Activated T-cell treated with anti-CD3 and anti-CD28 coated beads for 1 hour (primary cell): ENCODE measurements around the gene GPR162.

Source experiments
- DNase-seq: peaks from one replicate; pipeline ENCODE4 v3.0.0-alpha.2; 2020; ENCODE audit warnings: low read depth

The GPR162 gene

DNA sequence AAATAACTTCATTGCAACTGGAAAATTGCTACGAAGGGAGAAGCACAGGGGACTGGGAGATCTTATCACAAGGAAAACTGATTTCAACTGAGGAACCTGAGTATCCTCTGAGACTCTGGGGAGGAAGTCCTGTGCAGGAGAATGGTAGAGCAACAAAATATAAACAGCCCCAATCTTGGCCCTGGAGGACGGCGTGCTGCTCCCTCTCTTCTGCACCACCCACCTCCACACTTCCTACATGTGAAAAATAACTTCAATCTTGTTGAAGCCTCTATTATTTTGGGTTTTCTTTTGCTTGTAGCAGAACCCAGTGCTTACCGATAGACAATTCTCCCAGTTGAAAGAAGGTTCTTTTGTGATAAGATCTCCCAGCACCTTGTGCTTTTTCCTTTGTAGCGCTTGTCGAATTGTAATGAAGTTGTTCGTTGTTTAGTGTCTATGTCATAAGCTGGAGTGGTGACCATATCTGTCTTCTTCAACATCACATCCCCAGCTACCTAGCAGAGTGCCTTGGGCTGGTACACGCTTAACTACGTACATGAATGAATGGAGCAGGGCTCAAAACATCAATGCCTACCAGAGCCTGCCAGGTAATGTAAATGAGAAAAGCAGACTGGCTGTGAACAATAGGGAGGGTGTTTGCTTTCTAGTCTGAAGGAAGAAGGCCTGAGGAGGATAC lies 35.1 kb upstream of the GPR162 start:
- DNase-seq = no peak

DNA sequence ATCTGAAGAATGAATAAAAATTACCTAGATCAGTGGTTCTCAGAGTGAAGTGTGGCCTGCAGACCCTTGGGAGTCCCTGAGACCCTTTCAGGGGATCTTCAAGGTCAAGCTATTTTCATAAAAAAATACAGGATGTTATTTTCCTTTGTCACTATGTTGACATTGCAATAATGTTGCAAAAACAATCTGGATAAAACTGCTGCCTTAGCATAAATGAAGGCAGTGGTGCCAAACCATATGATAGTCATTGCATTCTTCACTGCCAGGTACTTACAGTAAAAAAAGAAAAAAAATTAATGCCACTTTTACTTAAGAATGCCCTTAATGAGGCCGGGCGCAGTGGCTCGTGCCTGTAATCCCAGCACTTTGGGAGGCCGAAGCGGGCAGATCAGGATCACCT lies 34.3 kb upstream of the GPR162 start:
- no peak for DNase-seq

DNA sequence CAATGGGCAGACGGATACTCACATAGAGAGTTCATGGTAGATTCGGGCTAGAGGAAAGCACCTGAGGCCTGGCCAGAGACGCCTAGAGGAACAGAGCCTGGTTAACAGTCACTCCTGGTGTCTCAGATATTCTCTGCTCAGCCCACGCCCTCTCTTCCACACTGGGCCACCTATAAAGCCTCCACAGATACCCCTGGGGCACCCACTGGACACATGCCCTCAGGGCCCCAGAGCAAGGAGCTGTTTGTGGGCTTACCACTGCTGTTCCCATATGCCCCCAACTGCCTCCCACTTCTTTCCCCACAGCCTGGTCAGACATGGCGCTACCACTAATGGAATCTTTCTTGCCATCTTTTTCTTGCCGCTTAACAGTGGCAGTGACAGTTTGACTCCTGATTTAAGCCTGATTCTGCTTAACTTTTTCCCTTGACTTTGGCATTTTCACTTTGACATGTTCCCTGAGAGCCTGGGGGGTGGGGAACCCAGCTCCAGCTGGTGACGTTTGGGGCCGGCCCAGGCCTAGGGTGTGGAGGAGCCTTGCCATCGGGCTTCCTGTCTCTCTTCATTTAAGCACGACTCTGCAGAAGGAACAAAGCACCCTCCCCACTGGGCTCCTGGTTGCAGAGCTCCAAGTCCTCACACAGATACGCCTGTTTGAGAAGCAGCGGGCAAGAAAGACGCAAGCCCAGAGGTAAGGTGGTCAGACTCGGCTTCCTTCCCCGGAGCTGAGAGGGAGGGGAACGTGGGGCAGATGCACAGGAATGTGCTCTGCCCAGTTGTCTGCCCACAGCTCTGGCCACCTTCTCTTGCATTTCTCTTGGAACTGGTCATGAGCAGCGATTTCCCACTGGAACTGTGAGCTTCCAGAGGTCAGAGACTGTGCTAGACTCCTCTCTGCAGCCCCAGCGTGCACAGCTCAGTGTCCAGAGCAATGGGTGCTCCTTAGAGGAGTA lies 32.4 kb upstream of the GPR162 start, which contains the start of gene CD4:
Gene CD4 (plus strand): TSS at position 557 of the 953 bp plus-strand sequence. CDS start 10,611 bp downstream, outside the sequence.
- DNase-seq = peak; percentile 50

DNA sequence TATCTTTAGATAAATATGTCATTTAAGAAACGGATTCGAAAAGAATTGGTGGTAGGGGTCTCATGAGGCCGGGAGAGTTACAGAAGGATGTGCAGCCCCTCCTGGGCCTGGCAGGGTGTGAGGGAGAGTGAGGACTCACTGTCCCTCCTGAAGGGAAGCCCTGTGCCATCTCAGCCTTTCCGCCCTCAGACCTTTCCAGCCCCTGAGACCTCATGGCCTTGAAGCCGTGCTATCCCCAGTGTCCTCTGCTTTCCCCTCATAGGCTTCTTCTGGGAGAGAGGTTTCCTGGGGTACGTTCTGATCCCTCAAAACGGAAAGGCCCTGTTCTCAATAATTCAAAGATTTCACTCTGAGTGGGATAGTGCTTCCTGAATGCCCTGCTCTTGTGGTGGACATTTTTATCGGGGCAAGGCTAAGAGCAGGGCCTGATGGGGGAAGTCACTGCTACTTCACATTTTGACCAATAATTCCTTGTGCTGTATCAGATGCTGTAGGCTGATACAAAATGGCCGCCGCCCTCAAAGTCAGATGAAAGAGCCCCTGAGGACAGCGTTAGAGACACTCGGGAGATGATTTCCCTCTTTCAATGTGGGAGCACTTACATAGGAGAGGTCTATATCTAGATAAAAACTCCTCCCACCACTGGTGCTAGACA lies 31.0 kb upstream of the GPR162 start:
- no peak for DNase-seq

DNA sequence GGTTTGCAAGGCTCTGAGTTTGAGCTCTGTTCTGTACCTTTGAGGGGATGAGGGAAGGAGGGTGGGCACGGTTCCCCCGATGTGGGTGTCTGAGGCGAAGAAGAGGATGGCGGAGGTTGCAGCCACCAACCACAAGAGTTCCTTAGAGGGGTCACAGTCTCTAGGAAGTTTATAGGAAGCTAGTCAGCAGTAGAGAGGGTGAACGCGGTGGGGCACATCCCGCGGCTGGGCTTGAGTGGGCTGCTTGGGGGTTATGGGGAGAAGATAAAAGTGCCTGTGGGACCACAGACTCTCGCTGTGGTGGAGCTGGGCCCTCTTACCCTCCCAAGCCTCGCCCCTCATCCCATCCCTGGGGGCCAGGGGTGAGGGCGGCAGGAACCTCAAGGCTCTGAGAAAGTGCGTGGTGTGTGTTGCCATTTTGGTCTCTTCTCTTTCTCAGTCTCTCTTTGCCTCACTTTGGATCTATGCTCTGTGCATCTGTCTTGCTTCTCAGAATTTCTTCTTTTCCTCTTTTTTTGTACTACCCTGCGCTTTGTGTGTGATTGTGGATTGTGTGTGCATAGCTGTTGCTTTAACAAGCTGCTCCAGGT lies 29.6 kb upstream of the GPR162 start:
- DNase-seq = no peak

DNA sequence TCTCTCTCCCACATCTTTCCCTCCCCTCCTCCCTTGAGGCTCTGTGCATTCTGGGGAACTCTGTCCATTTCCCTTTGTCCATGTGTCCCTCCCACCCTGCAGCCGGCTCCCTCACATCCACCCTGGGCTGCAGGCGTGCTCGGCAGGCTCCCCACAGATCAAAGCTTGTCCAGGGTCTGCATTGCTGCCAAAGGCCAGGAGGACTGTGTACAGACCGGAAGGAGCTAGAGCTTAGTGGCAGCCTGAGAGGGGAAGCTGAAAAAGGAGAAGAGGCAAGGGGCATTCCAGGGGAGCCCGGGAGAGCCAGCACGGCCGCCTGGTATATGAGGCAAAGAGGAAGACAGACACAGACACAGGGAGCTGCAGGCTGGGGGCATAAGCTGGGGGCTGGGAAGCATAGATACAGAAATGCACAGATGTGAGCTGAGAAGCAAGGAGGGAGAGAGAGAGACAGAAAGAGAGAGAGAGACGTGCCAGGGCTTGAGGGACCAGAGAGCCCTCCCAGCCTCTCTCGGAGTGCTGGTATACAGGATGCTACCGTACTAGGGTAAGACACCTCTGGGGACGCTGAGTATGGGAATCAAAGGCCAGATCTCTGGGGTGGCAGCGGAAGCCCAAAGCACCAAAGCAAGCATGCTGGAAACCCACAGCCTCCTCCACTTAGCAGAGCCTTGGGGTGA lies 29.0 kb upstream of the GPR162 start:
- DNase-seq = no peak

DNA sequence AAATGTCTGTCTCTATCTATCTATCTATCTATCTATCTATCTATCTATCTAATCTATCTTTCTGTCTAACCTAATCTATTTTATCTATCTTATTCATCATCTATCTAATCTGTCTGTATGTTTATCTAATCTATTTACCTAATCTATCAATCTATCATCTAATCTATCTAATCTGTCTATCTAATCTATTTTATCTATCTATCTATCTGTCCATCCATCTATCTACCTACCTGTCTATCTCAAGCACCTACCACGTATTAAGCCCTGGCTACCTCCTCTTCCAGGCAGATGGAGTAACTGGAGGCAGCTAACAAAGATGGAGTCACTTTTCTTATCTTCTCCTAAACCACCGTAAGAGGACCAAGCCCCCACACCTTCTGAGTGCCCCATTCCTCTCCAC lies 26.5 kb upstream of the GPR162 start:
- no peak for DNase-seq

DNA sequence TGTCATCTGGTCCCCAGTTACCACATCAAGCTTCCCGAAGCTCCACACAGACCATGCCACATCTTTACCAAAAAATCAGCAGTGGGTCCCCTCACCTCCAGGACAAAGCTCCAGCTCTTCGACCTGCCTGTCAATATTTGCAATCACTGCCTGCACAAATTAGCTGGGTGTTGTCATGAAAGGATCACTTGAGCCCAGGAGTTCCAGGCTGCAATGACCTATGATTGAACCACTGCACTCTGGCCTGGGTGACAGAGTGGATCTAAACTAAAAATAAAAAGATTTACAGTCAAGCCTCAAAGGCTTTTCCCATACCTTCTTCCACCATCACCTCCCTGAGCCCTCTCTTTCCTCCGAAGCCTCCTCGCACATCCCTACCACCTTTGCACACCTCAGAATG lies 25.0 kb upstream of the GPR162 start:
- DNase-seq = no peak

DNA sequence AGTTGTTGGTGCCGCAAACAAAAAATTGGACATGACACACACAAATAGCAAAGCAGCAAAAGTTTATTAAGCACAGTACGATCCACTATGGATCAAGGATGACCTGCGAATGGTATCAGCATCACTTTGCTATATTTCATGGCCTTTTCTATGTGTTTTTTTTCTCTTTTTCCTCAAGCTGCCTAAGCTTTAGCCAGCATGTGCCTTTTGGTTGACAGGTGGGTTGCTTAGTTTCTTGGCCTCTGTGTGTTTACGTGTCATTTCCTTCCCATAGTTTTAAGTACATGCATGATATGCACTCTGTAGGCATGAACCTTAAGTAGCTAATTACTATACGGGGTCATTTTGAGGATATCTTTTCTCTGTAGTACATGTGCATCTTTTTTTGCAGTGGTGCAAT lies 22.5 kb upstream of the GPR162 start:
- DNase-seq = no peak

DNA sequence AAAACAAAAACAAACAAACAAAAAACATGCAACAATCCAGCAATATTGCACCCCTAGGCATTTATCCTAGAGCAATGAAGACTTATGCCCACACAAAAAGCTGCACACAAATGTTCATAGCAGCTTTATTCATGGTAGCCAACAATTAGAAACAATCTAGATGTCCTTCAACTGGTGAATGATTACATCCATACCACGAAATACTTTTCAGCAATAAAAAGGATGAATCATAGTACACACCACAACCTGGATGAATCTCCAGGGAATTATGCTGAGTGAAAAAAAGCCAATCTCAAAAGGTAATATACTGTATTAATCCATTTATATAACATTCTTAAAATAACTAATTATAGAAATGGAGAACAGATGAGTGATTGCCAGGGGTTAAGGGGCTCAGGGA lies 14.5 kb upstream of the GPR162 start:
- DNase-seq = no peak

DNA sequence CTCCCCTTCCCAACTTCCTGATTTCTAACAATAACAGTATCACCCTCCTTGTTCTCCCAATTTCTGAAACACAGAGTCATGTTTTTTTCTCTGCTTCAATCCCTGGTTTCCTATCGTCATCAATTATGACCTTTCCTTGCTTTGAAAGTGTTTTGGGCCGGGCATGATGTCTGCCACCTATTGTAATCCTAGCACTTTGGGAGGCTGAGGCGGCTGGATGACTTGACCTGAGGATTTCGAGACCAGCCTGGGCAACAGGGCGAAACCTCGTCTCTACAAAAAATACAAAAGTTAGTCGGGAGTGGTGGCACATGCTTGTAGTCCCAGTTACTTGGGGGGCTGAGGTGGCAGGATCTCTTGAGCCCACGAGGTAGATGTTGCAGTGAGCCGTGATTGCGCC lies 12.6 kb upstream of the GPR162 start:
- no peak for DNase-seq

DNA sequence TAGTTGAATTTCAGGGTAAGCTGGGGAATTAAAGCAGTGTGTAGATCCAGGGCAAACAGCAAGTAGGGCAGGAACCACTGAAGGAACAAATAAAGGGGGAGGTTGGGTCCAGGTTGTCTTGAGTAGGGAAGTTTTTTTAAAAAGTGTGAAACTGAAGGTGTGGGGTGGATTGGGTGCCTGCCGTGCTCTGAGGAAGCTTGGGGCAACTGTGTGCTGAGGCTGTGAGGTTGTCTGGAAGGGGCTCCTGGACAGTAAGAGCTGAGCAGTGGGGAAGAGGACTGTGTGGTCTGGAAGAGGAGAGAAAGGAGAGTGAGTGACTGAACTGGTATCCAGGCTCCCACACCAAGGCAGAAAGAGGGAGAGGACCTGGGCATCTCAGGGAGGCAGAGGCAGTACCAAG lies 10.9 kb upstream of the GPR162 start:
- DNase-seq = no peak

DNA sequence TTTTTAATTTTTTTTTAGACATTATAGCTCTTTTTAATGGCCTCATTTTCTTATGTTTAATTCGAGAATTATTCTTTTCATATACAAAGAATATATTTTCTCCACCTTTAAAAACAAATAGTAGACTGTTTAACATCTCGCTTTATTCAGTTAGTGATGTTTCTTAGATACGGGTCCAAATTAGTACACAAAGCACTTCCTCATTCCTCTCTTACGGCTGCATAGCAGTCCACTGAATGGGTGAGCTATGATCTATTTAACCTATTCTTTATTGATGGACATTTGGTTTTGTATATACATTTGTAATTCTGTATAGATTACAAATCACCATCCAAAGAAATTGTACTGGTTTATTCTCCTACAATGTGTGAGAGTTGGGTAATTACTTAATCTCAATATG lies 8.3 kb upstream of the GPR162 start:
- no peak for DNase-seq

DNA sequence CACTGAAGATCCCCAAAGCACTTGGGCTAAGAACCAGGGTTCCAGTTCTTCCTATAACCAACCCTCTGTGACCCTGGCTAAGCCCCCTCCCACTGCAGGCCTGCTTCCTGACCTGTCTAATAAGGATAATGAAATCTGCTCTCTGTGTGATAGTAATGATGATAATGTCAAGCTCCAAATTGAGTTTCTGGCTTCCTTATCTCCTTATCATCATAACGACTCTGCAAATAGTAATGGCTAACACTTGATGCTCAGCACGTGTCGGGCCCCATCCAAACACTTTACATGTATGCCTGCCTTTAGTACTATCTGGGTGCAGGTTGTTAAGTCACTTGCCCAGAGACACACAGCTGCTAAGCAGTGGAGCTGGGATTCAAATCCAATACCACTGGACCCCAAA lies 5.0 kb upstream of the GPR162 start:
- no peak for DNase-seq

DNA sequence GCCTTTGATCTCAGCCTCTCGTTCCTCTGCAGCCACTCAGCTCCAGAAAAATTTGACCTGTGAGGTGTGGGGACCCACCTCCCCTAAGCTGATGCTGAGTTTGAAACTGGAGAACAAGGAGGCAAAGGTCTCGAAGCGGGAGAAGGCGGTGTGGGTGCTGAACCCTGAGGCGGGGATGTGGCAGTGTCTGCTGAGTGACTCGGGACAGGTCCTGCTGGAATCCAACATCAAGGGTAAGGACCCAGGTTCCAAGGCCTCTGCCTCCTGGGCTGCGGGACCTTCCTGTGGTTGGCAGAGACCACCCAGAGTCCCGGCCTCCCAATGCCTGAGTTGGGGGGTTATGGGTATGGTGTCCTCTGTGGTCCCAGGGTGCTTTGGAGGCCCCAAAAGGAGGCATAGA lies 4.5 kb upstream of the GPR162 start:
- DNase-seq = no peak

DNA sequence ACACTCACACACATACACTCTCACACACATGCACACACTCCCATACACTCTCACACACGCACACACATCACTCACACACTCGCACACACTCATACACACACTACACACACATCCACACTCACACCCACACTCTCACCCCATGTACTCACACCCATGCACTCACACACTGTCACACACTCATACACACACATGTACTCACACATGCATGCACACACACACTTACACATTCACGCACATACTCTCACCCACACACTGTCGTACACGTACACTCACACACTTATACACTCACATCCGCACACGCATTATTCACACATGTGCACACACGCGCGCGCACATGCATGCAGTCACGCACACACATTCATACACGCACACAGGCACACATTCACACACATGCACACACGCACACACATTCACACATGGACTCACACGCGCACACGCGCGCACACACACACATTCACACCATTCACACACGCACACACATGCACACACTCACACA lies 3.9 kb upstream of the GPR162 start:
- DNase-seq = no peak

DNA sequence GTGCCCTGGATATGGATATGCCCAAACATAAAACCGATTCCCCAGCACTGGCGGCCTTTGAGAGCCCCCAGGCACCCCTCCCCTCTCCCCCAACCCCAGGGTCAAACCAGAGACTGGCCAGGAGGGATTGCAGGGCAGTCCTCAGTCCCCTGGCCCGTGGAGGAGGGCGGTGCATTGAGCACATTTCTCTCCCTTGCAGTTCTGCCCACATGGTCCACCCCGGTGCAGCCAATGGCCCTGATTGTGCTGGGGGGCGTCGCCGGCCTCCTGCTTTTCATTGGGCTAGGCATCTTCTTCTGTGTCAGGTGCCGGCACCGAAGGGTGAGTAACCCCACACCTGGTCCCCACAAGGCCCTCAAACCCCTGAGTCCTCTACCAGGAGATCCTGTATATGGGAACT lies 3.4 kb upstream of the GPR162 start:
- no peak for DNase-seq

DNA sequence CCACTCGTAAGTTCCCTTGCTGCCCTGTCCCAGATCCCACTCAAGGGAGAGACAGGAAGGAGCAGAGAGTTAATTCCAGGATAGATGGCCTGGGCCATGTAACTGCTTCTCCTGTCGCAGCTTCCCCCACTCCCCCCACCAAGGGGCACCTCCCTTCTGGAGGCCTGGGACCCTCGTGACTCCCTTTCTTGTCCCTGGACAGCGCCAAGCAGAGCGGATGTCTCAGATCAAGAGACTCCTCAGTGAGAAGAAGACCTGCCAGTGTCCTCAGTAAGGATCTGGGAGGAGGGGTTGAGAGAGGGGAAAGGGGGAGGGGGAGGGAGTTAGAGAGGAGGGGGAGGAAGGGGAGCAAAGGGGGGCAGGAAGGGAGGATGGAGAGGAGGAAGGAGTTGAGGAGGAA lies 3.0 kb upstream of the GPR162 start:
- DNase-seq = no peak

DNA sequence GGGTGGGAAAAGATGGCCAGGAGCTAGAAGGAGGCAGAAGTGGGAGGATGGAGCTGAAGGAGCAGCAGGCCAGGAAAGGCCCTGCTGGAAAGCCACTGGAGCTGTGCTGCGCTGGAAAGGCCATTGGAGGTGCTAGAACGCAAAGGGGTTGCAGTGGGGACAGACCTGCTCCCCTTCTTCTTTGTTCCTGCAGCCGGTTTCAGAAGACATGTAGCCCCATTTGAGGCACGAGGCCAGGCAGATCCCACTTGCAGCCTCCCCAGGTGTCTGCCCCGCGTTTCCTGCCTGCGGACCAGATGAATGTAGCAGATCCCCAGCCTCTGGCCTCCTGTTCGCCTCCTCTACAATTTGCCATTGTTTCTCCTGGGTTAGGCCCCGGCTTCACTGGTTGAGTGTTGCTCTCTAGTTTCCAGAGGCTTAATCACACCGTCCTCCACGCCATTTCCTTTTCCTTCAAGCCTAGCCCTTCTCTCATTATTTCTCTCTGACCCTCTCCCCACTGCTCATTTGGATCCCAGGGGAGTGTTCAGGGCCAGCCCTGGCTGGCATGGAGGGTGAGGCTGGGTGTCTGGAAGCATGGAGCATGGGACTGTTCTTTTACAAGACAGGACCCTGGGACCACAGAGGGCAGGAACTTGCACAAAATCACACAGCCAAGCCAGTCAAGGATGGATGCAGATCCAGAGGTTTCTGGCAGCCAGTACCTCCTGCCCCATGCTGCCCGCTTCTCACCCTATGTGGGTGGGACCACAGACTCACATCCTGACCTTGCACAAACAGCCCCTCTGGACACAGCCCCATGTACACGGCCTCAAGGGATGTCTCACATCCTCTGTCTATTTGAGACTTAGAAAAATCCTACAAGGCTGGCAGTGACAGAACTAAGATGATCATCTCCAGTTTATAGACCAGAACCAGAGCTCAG lies 2.3 kb upstream of the GPR162 start:
- no peak for DNase-seq

DNA sequence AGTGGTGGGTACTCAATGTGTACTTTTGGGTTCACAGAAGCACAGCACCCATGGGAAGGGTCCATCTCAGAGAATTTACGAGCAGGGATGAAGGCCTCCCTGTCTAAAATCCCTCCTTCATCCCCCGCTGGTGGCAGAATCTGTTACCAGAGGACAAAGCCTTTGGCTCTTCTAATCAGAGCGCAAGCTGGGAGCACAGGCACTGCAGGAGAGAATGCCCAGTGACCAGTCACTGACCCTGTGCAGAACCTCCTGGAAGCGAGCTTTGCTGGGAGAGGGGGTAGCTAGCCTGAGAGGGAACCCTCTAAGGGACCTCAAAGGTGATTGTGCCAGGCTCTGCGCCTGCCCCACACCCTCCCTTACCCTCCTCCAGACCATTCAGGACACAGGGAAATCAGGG lies 1.5 kb upstream of the GPR162 start:
- DNase-seq = no peak
